DMS 273 (cell line): ENCODE data around the gene TIMP2.
"Not testable (repeated sequence)": the region's sequence is repeated elsewhere in the genome, so short reads cannot be mapped to it uniquely, and the experiment has no call there.

Source experiments
- DNase-seq: peaks from one replicate; lab custom pipeline; 2025; ENCODE audit not compliant: unreplicated experiment; lab: John Stamatoyannopoulos, UW

TIMP2 gene

GRCh38 chr17:78956254-78956653 lies 31.1 kb upstream of the TIMP2 start:
- DNase-seq, result no peak

GRCh38 chr17:78954684-78955083 lies 29.5 kb upstream of the TIMP2 start:
- DNase-seq, result no peak

GRCh38 chr17:78953356-78954350 lies 28.5 kb upstream of the TIMP2 start:
- peak; percentile 48 for DNase-seq

GRCh38 chr17:78952706-78953105 lies 27.5 kb upstream of the TIMP2 start:
- no peak for DNase-seq

GRCh38 chr17:78951967-78952551 lies 26.9 kb upstream of the TIMP2 start:
- no peak for DNase-seq

GRCh38 chr17:78950870-78951269 lies 25.7 kb upstream of the TIMP2 start:
- no peak for DNase-seq

GRCh38 chr17:78947235-78948149 lies 22.3 kb upstream of the TIMP2 start:
- no peak for DNase-seq

GRCh38 chr17:78946631-78947030 lies 21.4 kb upstream of the TIMP2 start:
- no peak for DNase-seq

GRCh38 chr17:78946131-78946530 lies 20.9 kb upstream of the TIMP2 start:
- DNase-seq, result no peak

GRCh38 chr17:78945455-78945854 lies 20.3 kb upstream of the TIMP2 start:
- DNase-seq, result not testable (repeated sequence)

GRCh38 chr17:78944956-78945355 lies 19.8 kb upstream of the TIMP2 start:
- no peak for DNase-seq

GRCh38 chr17:78944026-78944425 lies 18.8 kb upstream of the TIMP2 start:
- no peak for DNase-seq

GRCh38 chr17:78940708-78941107 lies 15.5 kb upstream of the TIMP2 start:
- DNase-seq, result no peak

- DNase-seq, result no peak
Observed at GRCh38 chr17:78940258-78940657, 15.1 kb upstream of the TIMP2 start.

GRCh38 chr17:78939615-78940014 lies 14.4 kb upstream of the TIMP2 start:
- no peak for DNase-seq

- no peak for DNase-seq
Observed at GRCh38 chr17:78937561-78937960, 12.4 kb upstream of the TIMP2 start.

GRCh38 chr17:78935419-78936323 lies 10.5 kb upstream of the TIMP2 start:
- DNase-seq, result peak; percentile 95

- DNase-seq, result peak; percentile 57
Observed at GRCh38 chr17:78934681-78935418, 9.7 kb upstream of the TIMP2 start.

- peak; percentile 99 for DNase-seq
Observed at GRCh38 chr17:78933959-78934568, 8.9 kb upstream of the TIMP2 start.
